ENCODE data around the gene FER. TPM values are rescaled to one million over a fixed set of nuclear protein-coding genes. Genes with fewer than 3 reads are reported as not detected.
"Not testable (repeated sequence)": the region's sequence is repeated elsewhere in the genome, so short reads cannot be mapped to it uniquely, and the experiment has no call there.

The FER gene
- total RNA-seq, 1 donor from 2014 or later = 30.9 TPM

GRCh38 chr5:109164001-109164400 is 416.3 kb downstream of the FER start:
- peaks cover 16% of the 10 kb centered on the region for H3K4me1 Mint-ChIP-seq (ENCODE audit: low read depth, unreplicated experiment)
- H3K36me3 Mint-ChIP-seq (ENCODE audit: unreplicated experiment) = no peaks in the 10 kb centered on the region
- H3K9me3 Mint-ChIP-seq (ENCODE audit: unreplicated experiment) = peaks cover 4% of the 10 kb centered on the region
- TF ChIP-seq, protein P1, sequence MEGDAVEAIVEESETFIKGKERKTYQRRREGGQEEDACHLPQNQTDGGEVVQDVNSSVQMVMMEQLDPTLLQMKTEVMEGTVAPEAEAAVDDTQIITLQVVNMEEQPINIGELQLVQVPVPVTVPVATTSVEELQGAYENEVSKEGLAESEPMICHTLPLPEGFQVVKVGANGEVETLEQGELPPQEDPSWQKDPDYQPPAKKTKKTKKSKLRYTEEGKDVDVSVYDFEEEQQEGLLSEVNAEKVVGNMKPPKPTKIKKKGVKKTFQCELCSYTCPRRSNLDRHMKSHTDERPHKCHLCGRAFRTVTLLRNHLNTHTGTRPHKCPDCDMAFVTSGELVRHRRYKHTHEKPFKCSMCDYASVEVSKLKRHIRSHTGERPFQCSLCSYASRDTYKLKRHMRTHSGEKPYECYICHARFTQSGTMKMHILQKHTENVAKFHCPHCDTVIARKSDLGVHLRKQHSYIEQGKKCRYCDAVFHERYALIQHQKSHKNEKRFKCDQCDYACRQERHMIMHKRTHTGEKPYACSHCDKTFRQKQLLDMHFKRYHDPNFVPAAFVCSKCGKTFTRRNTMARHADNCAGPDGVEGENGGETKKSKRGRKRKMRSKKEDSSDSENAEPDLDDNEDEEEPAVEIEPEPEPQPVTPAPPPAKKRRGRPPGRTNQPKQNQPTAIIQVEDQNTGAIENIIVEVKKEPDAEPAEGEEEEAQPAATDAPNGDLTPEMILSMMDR (IDR thresholded peaks at IDR 0.05; ENCODE audit: partially characterized antibody, unreplicated experiment) = no peak
- no peak overlapping the region for H3K27ac Mint-ChIP-seq (ENCODE audit: unreplicated experiment)
- no peak for DNase-seq
- H3K4me3 Mint-ChIP-seq (ENCODE audit: unreplicated experiment) = no peak overlapping the region
- peaks cover 1% of the 10 kb centered on the region for H3K27me3 Mint-ChIP-seq (ENCODE audit: unreplicated experiment)

GRCh38 chr5:109167586-109167985 is 419.9 kb downstream of the FER start:
- TF ChIP-seq, protein P1 (IDR thresholded peaks at IDR 0.05; ENCODE audit: partially characterized antibody, unreplicated experiment) = no peak
- Mint-ChIP-seq H3K27ac (ENCODE audit: unreplicated experiment) (peak overlapping the region; percentile 96), H3K4me1 (ENCODE audit: low read depth, unreplicated experiment) (peaks cover 21% of the 10 kb centered on the region), H3K36me3 (ENCODE audit: unreplicated experiment) (no peaks in the 10 kb centered on the region), H3K27me3 (ENCODE audit: unreplicated experiment) (peaks cover 1% of the 10 kb centered on the region), H3K4me3 (ENCODE audit: unreplicated experiment) (peak overlapping the region; percentile 53), H3K9me3 (ENCODE audit: unreplicated experiment) (peaks cover 4% of the 10 kb centered on the region)
- no peak for DNase-seq

- peak overlapping the region; percentile 74 for H3K4me3 Mint-ChIP-seq (ENCODE audit: unreplicated experiment)
- H3K27ac Mint-ChIP-seq (ENCODE audit: unreplicated experiment) = peak overlapping the region; percentile 96
- peaks cover 4% of the 10 kb centered on the region for H3K9me3 Mint-ChIP-seq (ENCODE audit: unreplicated experiment)
- no peaks in the 10 kb centered on the region for H3K36me3 Mint-ChIP-seq (ENCODE audit: unreplicated experiment)
- H3K27me3 Mint-ChIP-seq (ENCODE audit: unreplicated experiment) = peaks cover 1% of the 10 kb centered on the region
- TF ChIP-seq, protein P1 (IDR thresholded peaks at IDR 0.05; ENCODE audit: partially characterized antibody, unreplicated experiment) = no peak
- DNase-seq = peak; percentile 66
- peaks cover 18% of the 10 kb centered on the region for H3K4me1 Mint-ChIP-seq (ENCODE audit: low read depth, unreplicated experiment)
Measured at GRCh38 chr5:109168151-109168550, 420.5 kb downstream of the FER start.

GRCh38 chr5:109170629-109171350 is 423.1 kb downstream of the FER start:
- Mint-ChIP-seq H3K9me3 (ENCODE audit: unreplicated experiment) (peaks cover 4% of the 10 kb centered on the region), H3K4me1 (ENCODE audit: low read depth, unreplicated experiment) (peaks cover 18% of the 10 kb centered on the region), H3K36me3 (ENCODE audit: unreplicated experiment) (no peaks in the 10 kb centered on the region), H3K4me3 (ENCODE audit: unreplicated experiment) (no peak overlapping the region), H3K27me3 (ENCODE audit: unreplicated experiment) (peaks cover 4% of the 10 kb centered on the region), H3K27ac (ENCODE audit: unreplicated experiment) (no peak overlapping the region)
- TF ChIP-seq, protein P1 (IDR thresholded peaks at IDR 0.05; ENCODE audit: partially characterized antibody, unreplicated experiment) = no peak
- DNase-seq = no peak

DNA sequence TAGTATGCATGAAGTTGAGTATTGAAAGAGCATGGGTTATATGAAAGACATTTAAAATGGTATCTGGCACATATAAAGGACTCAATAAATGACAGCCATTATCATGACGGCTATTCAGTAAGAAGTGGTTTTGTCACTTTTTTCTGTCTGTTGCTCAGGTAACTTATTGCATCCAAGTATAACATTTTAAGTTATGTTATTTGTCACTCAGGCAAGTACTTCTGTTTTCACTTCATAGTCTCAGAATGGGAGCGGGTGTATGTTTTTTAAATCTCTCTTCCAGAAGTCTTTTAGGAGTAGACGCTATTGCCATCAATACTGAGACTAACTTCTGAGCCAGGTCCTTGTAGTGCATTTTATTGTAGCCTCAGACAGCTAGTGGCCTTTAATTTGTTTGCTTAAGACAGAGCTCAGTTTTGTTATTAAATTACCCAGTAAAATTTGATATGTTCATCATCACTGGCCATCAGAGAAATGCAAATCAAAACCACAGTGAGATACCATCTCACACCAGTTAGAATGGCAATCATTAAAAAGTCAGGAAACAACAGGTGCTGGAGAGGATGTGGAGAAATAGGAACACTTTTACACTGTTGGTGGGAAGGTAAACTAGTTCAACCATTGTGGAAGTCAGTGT is 423.9 kb downstream of the FER start:
- H3K4me3 Mint-ChIP-seq (ENCODE audit: unreplicated experiment); H3K36me3 Mint-ChIP-seq (ENCODE audit: unreplicated experiment); H3K9me3 Mint-ChIP-seq (ENCODE audit: unreplicated experiment); H3K27ac Mint-ChIP-seq (ENCODE audit: unreplicated experiment); H3K27me3 Mint-ChIP-seq (ENCODE audit: unreplicated experiment); DNase-seq: not testable (repeated sequence)
- peaks cover 18% of the 10 kb centered on the region for H3K4me1 Mint-ChIP-seq (ENCODE audit: low read depth, unreplicated experiment)
